Activated CD8-positive, alpha-beta T cell treated with anti-CD3 and anti-CD28 coated beads for 36 hours (primary cell): ENCODE measurements around the gene ZNF503. TPM values are rescaled to one million over a fixed set of nuclear protein-coding genes. Genes with fewer than 3 reads are reported as not detected.

ENCODE experiments used
- ATAC-seq: fragments of 200-7000 bp; cut with Tn5 transposase; one replicate; pipeline ENCODE4 v1.10.0; 2021; ENCODE audit warnings: mild to moderate bottlenecking, moderate library complexity
- CTCF ChIA-PET: fragments of 350-600 bp; sonication (Branson Sonifier 250); formaldehyde crosslinking; loops from one replicate; lab custom pipeline; 2021; ENCODE audit warnings: antibody characterized with exemption; lab: Charles Lee
- POLR2A ChIA-PET: fragments of 350-600 bp; sonication (Branson Sonifier 250); formaldehyde crosslinking; loops from one replicate; lab custom pipeline; 2021; ENCODE audit warnings: antibody characterized with exemption; lab: Charles Lee
- DNase-seq: peaks from one replicate; pipeline ENCODE4 v3.0.0-alpha.2; 2020
- H3K27ac Mint-ChIP-seq: one replicate; pipeline ENCODE4 v1.8.0; 2021; ENCODE audit warnings: mild to moderate bottlenecking, mixed read lengths
- H3K27me3 Mint-ChIP-seq: one replicate; pipeline ENCODE4 v1.8.0; 2021; ENCODE audit warnings: mixed read lengths
- H3K36me3 Mint-ChIP-seq: one replicate; pipeline ENCODE4 v1.8.0; 2021; ENCODE audit warnings: low read depth, mixed read lengths
- H3K4me1 Mint-ChIP-seq: one replicate; pipeline ENCODE4 v1.8.0; 2021; ENCODE audit warnings: low read depth, mixed read lengths
- H3K4me3 Mint-ChIP-seq: one replicate; pipeline ENCODE4 v1.8.0; 2021; ENCODE audit warnings: mild to moderate bottlenecking, moderate library complexity, mixed read lengths
- H3K9me3 Mint-ChIP-seq: one replicate; pipeline ENCODE4 v1.8.0; 2021; ENCODE audit warnings: mixed read lengths
- intact Hi-C: fragments of 100-400 bp; cut with micrococcal nuclease; formaldehyde crosslinking; loops from one replicate; pipeline ENCODE4 v1.10.0; 2022
- total RNA-seq, 2 experiments: library from RNA; stranded (reverse); gene quantifications; one replicate each; pipeline ENCODE4 v1.2.3, GENCODE V29; 2021
- TF ChIP-seq, protein P1 (sequence below): fragments of 200-600 bp; IDR thresholded peaks from one replicate; pipeline ENCODE4 v1.8.0; 2022; ENCODE audit warnings: antibody characterized with exemption, mild to moderate bottlenecking

The ZNF503 gene
- total RNA-seq, 2 experiments from 2014 or later = 0.25 to 0.31 TPM

DNA sequence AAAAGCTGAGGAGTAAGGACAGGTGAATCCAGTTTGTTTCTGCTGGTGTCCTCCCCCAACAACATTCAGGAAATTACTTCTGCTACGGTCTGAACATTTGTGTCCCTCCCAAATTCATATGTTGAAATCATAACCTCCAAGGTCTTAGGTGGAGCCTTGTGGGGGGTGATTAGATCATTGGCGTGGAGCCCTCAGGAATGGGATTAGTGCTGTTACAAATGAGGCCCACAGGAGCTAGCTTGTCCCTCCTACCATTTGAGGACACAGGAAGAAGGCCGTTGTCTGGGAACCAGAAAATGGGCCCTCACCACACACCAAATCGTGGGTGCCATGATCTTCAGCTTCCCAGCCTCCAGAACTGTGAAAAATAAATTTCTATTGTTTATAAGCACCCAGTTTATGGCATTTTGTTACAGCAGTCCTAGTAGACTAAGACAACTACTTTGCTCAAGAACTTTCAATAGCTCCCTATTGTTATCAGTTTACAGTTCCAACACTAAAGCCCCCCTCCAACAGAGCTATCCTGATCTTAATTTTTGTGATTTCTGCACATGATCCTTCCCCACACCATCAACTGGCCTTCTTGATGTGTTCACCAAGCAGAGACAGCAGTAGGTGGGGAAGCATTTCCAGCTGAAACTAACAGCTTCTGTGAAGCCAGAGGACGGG, 27.7 kb upstream of the ZNF503 start:
- no peaks in the 10 kb centered on the region for H3K36me3 Mint-ChIP-seq
- H3K27ac Mint-ChIP-seq = no peak overlapping the region
- POLR2A ChIA-PET = interaction anchor here (0.6 kb wide), 1 partner anchor 689 kb away, joined by 4 read pairs; no protein-coding TSS in a partner anchor

DNA sequence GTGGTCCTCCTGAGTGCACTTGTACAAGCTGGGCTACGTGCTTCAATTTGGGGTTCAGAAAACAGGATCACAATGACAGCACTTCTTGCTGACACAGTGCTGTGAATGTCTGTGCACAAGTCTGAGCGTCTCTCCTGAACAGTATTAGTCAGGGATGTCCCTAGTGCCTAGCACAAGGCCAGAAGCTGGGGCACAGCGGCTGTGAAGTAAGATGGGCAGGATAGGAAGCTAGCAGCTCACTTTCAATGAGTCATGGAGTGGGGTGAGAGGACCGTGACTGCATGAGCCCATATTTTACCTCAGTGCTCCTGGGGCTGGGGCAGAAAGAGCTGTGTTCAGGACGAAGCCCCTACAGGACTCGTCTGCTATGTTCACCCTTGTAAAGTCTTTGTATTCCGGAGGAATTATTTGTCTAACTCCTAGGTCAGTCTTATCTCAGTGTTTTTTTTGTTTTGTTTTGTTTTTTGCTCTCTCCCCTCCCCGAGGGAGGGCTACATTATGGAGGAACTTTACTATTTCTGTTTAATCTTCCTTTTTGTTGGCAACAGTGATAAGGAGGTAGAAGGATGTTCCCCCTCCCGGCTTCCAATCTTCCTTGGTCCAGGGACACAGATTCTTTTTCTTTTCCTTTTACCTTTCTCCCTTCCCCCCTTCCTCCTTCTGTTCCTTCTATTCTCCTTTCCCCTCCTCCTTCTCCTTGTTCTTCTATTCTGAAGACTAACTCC, 27.0 kb upstream of the ZNF503 start:
- ChIA-PET POLR2A (interaction anchor here (0.6 kb wide), 1 partner anchor 688 kb away, joined by 4 read pairs; no protein-coding TSS in a partner anchor), CTCF (no interaction called here)
- ATAC-seq (no peak), DNase-seq (no peak)
- TF ChIP-seq, protein P1, sequence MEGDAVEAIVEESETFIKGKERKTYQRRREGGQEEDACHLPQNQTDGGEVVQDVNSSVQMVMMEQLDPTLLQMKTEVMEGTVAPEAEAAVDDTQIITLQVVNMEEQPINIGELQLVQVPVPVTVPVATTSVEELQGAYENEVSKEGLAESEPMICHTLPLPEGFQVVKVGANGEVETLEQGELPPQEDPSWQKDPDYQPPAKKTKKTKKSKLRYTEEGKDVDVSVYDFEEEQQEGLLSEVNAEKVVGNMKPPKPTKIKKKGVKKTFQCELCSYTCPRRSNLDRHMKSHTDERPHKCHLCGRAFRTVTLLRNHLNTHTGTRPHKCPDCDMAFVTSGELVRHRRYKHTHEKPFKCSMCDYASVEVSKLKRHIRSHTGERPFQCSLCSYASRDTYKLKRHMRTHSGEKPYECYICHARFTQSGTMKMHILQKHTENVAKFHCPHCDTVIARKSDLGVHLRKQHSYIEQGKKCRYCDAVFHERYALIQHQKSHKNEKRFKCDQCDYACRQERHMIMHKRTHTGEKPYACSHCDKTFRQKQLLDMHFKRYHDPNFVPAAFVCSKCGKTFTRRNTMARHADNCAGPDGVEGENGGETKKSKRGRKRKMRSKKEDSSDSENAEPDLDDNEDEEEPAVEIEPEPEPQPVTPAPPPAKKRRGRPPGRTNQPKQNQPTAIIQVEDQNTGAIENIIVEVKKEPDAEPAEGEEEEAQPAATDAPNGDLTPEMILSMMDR = no peak
- Mint-ChIP-seq H3K36me3 (no peaks in the 10 kb centered on the region), H3K4me1 (peaks cover 2% of the 10 kb centered on the region), H3K4me3 (no peak overlapping the region), H3K27me3 (peaks cover 42% of the 10 kb centered on the region), H3K9me3 (no peaks in the 10 kb centered on the region), H3K27ac (no peak overlapping the region)
- intact Hi-C loops = no loop called here

More for the DNA sequence above, 27.7 kb upstream of the ZNF503 start:
- Mint-ChIP-seq H3K9me3 (no peaks in the 10 kb centered on the region), H3K4me1 (peaks cover 2% of the 10 kb centered on the region), H3K27me3 (peaks cover 47% of the 10 kb centered on the region), H3K4me3 (no peak overlapping the region)
- ATAC-seq = no peak
- TF ChIP-seq, protein P1 = no peak
- CTCF ChIA-PET = no interaction called here
- intact Hi-C loops = no loop called here
- DNase-seq = no peak

DNA sequence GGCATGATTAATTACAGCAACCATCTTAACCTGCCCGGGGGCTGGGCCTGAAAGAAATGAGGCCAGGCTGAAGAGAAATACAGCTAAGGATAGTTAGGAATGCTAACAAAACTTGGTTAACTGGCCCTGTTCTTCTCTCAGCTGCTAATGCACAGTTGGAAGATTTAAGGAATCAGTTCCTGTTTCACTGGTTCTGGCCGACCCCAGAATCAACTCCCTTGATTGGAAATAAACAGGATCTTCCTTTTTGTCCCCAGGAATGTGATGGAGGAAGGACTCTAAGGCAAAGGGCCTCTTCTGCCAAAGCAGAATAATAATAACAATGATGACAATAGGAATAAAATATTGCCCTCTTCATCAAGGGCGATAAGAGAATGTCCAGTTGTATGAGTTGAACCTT, 26.4 kb upstream of the ZNF503 start:
- H3K4me3 Mint-ChIP-seq = no peak overlapping the region
- peaks cover 2% of the 10 kb centered on the region for H3K4me1 Mint-ChIP-seq
- CTCF ChIA-PET = no interaction called here
- H3K27ac Mint-ChIP-seq = no peak overlapping the region
- no peaks in the 10 kb centered on the region for H3K9me3 Mint-ChIP-seq
- ATAC-seq (no peak), DNase-seq (no peak)
- POLR2A ChIA-PET = no interaction called here
- H3K27me3 Mint-ChIP-seq = peaks cover 37% of the 10 kb centered on the region
- TF ChIP-seq, protein P1 = no peak
- no peaks in the 10 kb centered on the region for H3K36me3 Mint-ChIP-seq
- intact Hi-C loops = no loop called here

DNA sequence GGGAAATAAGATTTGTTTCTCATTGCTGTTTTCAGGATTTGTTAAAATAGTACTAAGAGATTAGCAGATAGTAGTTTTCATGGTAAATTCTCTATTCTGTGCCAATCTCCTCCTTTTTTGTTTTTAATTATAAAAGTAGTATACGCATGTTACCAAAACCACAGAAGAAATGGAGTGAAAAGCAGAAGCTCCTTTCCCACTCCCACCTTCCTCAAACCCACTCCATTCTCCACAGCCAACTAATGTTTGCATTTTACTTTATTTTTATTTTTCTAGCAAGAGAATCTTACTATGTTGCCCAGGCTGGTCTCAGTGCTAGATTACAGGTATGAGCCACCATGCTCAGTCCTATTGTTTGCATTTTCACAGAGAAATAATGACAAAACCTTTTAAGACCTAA, 25.3 kb upstream of the ZNF503 start:
- no peaks in the 10 kb centered on the region for H3K9me3 Mint-ChIP-seq
- H3K4me3 Mint-ChIP-seq = no peak overlapping the region
- no peaks in the 10 kb centered on the region for H3K36me3 Mint-ChIP-seq
- ChIA-PET POLR2A (no interaction called here), CTCF (no interaction called here)
- peaks cover 30% of the 10 kb centered on the region for H3K27me3 Mint-ChIP-seq
- TF ChIP-seq, protein P1 = no peak
- DNase-seq (no peak), ATAC-seq (no peak)
- intact Hi-C loops = no loop called here
- H3K27ac Mint-ChIP-seq = no peak overlapping the region
- H3K4me1 Mint-ChIP-seq = peaks cover 2% of the 10 kb centered on the region
